ENCODE measurements around the gene CTNND2. TPM values are rescaled to one million over a fixed set of nuclear protein-coding genes. Genes with fewer than 3 reads are reported as not detected.
"Not testable (repeated sequence)": the region's sequence is repeated elsewhere in the genome, so short reads cannot be mapped to it uniquely, and the experiment has no call there.

CTNND2 gene
- total RNA-seq, 1 donor from 2014 or later = 143 TPM

GRCh38 chr5:11319836-11320580 is 584.2 kb downstream of the CTNND2 start:
- H3K9me3 Mint-ChIP-seq (ENCODE audit: low read depth) = peaks cover 14% of the 10 kb centered on the region
- TF ChIP-seq CTCF (IDR thresholded peaks at IDR 0.05; ENCODE audit: unreplicated experiment) = no peak
- H3K4me1 Mint-ChIP-seq (ENCODE audit: low read depth) = peaks cover 12% of the 10 kb centered on the region
- H3K27ac Mint-ChIP-seq = no peak overlapping the region
- H3K4me3 Mint-ChIP-seq (ENCODE audit: low read depth) = no peak overlapping the region
- peaks cover 33% of the 10 kb centered on the region for H3K36me3 Mint-ChIP-seq (ENCODE audit: insufficient read depth)
- no peaks in the 10 kb centered on the region for H3K27me3 Mint-ChIP-seq
- DNase-seq (ENCODE audit: low spot score, unreplicated experiment) = no peak

DNA sequence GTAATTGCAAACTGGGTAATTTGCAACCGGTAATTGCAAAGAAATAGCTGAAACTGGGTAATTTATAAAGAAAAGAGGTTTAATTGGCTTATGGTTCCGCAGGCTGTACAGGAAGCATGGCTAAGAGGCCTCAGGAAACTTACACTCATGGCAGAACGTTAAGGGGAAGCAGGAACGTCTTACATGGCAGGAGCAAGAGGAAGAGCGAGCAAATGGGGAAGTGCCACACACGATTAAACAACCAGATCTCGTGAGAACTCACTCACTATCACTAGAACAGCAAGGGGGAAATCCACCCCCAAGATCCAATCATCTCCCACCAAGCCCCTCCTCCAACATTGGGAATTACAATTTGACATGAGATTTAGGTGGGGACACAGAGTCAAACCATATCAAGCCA is 590.6 kb downstream of the CTNND2 start:
- not testable (repeated sequence) for H3K4me1 Mint-ChIP-seq (ENCODE audit: low read depth); H3K27me3 Mint-ChIP-seq; H3K9me3 Mint-ChIP-seq (ENCODE audit: low read depth); H3K4me3 Mint-ChIP-seq (ENCODE audit: low read depth); H3K27ac Mint-ChIP-seq; DNase-seq (ENCODE audit: low spot score, unreplicated experiment)
- peaks cover 16% of the 10 kb centered on the region for H3K36me3 Mint-ChIP-seq (ENCODE audit: insufficient read depth)

- Mint-ChIP-seq H3K9me3 (ENCODE audit: low read depth) (no peaks in the 10 kb centered on the region), H3K36me3 (ENCODE audit: insufficient read depth) (peaks cover 3% of the 10 kb centered on the region), H3K4me1 (ENCODE audit: low read depth) (no peaks in the 10 kb centered on the region), H3K4me3 (ENCODE audit: low read depth) (no peak overlapping the region), H3K27ac (no peak overlapping the region), H3K27me3 (no peaks in the 10 kb centered on the region)
- no peak for TF ChIP-seq CTCF (IDR thresholded peaks at IDR 0.05; ENCODE audit: unreplicated experiment)
- no peak for DNase-seq (ENCODE audit: low spot score, unreplicated experiment)
Measured at GRCh38 chr5:11311731-11312130, 592.5 kb downstream of the CTNND2 start.

DNA sequence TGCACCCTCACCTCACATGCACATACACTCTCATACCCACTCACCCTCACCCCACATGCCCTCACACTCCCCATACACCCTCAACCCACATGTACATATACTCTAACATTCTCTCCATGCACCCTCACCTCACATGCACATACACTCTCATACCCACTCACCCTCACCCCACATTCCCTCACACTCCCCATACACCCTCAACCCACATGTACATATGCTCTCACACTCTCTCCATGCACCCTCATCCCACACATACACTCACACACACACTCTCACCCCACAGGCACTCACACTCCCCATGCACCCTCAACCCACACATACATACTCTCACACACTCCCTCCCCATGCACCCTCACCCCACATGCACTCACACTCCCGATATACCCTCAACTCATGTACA is 593.0 kb downstream of the CTNND2 start:
- Mint-ChIP-seq H3K27me3 (no peaks in the 10 kb centered on the region), H3K4me1 (ENCODE audit: low read depth) (no peaks in the 10 kb centered on the region), H3K36me3 (ENCODE audit: insufficient read depth) (peaks cover 1% of the 10 kb centered on the region), H3K27ac (no peak overlapping the region), H3K4me3 (ENCODE audit: low read depth) (no peak overlapping the region), H3K9me3 (ENCODE audit: low read depth) (no peaks in the 10 kb centered on the region)
- no peak for DNase-seq (ENCODE audit: low spot score, unreplicated experiment)
- TF ChIP-seq CTCF (IDR thresholded peaks at IDR 0.05; ENCODE audit: unreplicated experiment) = no peak

GRCh38 chr5:11310158-11310557 is 594.1 kb downstream of the CTNND2 start:
- Mint-ChIP-seq H3K9me3 (ENCODE audit: low read depth) (no peaks in the 10 kb centered on the region), H3K27ac (no peak overlapping the region), H3K4me3 (ENCODE audit: low read depth) (no peak overlapping the region), H3K36me3 (ENCODE audit: insufficient read depth) (peaks cover 2% of the 10 kb centered on the region), H3K27me3 (no peaks in the 10 kb centered on the region), H3K4me1 (ENCODE audit: low read depth) (no peaks in the 10 kb centered on the region)
- DNase-seq (ENCODE audit: low spot score, unreplicated experiment) = no peak
- no peak for TF ChIP-seq CTCF (IDR thresholded peaks at IDR 0.05; ENCODE audit: unreplicated experiment)

GRCh38 chr5:11306365-11306764 is 597.9 kb downstream of the CTNND2 start:
- TF ChIP-seq CTCF (IDR thresholded peaks at IDR 0.05; ENCODE audit: unreplicated experiment) = no peak
- H3K4me3 Mint-ChIP-seq (ENCODE audit: low read depth) = no peak overlapping the region
- H3K27me3 Mint-ChIP-seq = no peaks in the 10 kb centered on the region
- no peaks in the 10 kb centered on the region for H3K9me3 Mint-ChIP-seq (ENCODE audit: low read depth)
- no peak overlapping the region for H3K27ac Mint-ChIP-seq
- peaks cover 3% of the 10 kb centered on the region for H3K36me3 Mint-ChIP-seq (ENCODE audit: insufficient read depth)
- no peaks in the 10 kb centered on the region for H3K4me1 Mint-ChIP-seq (ENCODE audit: low read depth)
- DNase-seq (ENCODE audit: low spot score, unreplicated experiment) = no peak

Data from progenitor cell of endocrine pancreas (in vitro differentiated cells).